ENCODE data around the gene TPK1.
A peak's percentile ranks its signal among the peaks of the same experiment; 100 is the strongest.
"Not testable (repeated sequence)": the region's sequence is repeated elsewhere in the genome, so short reads cannot be mapped to it uniquely, and the experiment has no call there.

Gene TPK1

GRCh38 chr7:144776447-144776846 lies 59.4 kb downstream of the TPK1 start:
- no peak for DNase-seq

- DNase-seq = no peak
These were observed 60.1 kb downstream of the TPK1 start for GRCh38 chr7:144775749-144776148.

GRCh38 chr7:144771927-144772326 lies 63.9 kb downstream of the TPK1 start:
- DNase-seq = no peak

- peak in 1 of 2 experiments; percentile 4 for DNase-seq
These were observed 64.7 kb downstream of the TPK1 start for GRCh38 chr7:144771174-144771573.

GRCh38 chr7:144769352-144769751 lies 66.5 kb downstream of the TPK1 start:
- peak in 1 of 2 experiments; percentile 36 for DNase-seq

- DNase-seq = no peak
These were observed 67.2 kb downstream of the TPK1 start for GRCh38 chr7:144768633-144769032.

GRCh38 chr7:144763291-144763690 lies 72.6 kb downstream of the TPK1 start:
- DNase-seq = no peak

GRCh38 chr7:144762853-144763252 lies 73.0 kb downstream of the TPK1 start:
- DNase-seq = no peak

GRCh38 chr7:144761493-144761892 lies 74.4 kb downstream of the TPK1 start:
- no peak for DNase-seq

GRCh38 chr7:144759653-144760052 lies 76.2 kb downstream of the TPK1 start:
- DNase-seq = no peak

- no peak for DNase-seq
These were observed 87.9 kb downstream of the TPK1 start for GRCh38 chr7:144747936-144748335.

GRCh38 chr7:144738708-144739314 lies 97.0 kb downstream of the TPK1 start:
- peak in 1 of 2 experiments; percentile 25 for DNase-seq

- DNase-seq = no peak
These were observed 97.7 kb downstream of the TPK1 start for GRCh38 chr7:144738146-144738545.

GRCh38 chr7:144736880-144737493 lies 98.9 kb downstream of the TPK1 start:
- DNase-seq = no peak

GRCh38 chr7:144735505-144736276 lies 100.2 kb downstream of the TPK1 start:
- peak; percentile 29 to 79 for DNase-seq

GRCh38 chr7:144731661-144732351 lies 104.0 kb downstream of the TPK1 start:
- no peak for DNase-seq

GRCh38 chr7:144730224-144730623 lies 105.6 kb downstream of the TPK1 start:
- no peak for DNase-seq

- DNase-seq = no peak
These were observed 106.6 kb downstream of the TPK1 start for GRCh38 chr7:144729226-144729625.

- DNase-seq = no peak
These were observed 107.3 kb downstream of the TPK1 start for GRCh38 chr7:144728551-144728950.

- not testable (repeated sequence) for DNase-seq
These were observed 109.0 kb downstream of the TPK1 start for GRCh38 chr7:144726840-144727239.

- DNase-seq = no peak
These were observed 110.8 kb downstream of the TPK1 start for GRCh38 chr7:144725070-144725469.

- peak in 1 of 2 experiments; percentile 6 for DNase-seq
These were observed 112.6 kb downstream of the TPK1 start for GRCh38 chr7:144723301-144723700.

- DNase-seq = no peak
These were observed 115.1 kb downstream of the TPK1 start for GRCh38 chr7:144720710-144721109.
